Ovary (tissue), 9 donors: Measurements from ENCODE around the gene MESP1. TPM values are rescaled to one million over a fixed set of nuclear protein-coding genes. Genes with fewer than 3 reads are reported as not detected.
"Not testable (repeated sequence)": the region's sequence is repeated elsewhere in the genome, so short reads cannot be mapped to it uniquely, and the experiment has no call there.

ENCODE experiments used
- DNase-seq, 5 donors: peaks; one replicate each; pipeline ENCODE4 v3.0.0-alpha.2; 2019 to 2020
- H3K27ac ChIP-seq, 2 donors: fragments of 200-600 bp; one replicate each; pipeline versions ENCODE4 v1.5.1 to v1.8.0; 2019 to 2022
- H3K27me3 ChIP-seq: fragments of 200-600 bp; one replicate; pipeline ENCODE4 v1.8.0; 2022
- H3K36me3 ChIP-seq: fragments of 200-600 bp; sonication (generic); one replicate; pipeline ENCODE4 v1.5.1; 2019
- H3K4me1 ChIP-seq: one replicate; pipeline ENCODE4 v1.8.1; 2013; ENCODE audit warnings: mild to moderate bottlenecking, moderate library complexity; ENCODE audit not compliant: insufficient read depth
- H3K4me3 ChIP-seq: fragments of 200-600 bp; sonication (generic); one replicate; pipeline ENCODE4 v1.5.1; 2017
- H3K9me3 ChIP-seq, 2 donors: fragments of 200-600 bp in 1 of 2; sonication (generic) in 1 of 2; one replicate each; pipeline versions ENCODE4 v1.5.1 to v1.8.1; 2013 to 2019; ENCODE audit warnings: mild to moderate bottlenecking in 1 of 2, moderate library complexity in 1 of 2
- CTCF ChIP-seq, 3 donors: fragments of 450-650 bp in 2 of 3; fragments of 200-600 bp in 1 of 3; IDR thresholded peaks; one replicate each; pipeline versions ENCODE4 v1.5.1 to v1.8.0; 2016 to 2022; ENCODE audit warnings: antibody characterized with exemption in 3 of 3, mild to moderate bottlenecking in 1 of 3
- EP300 ChIP-seq: sonication (generic); formaldehyde crosslinking; IDR thresholded peaks from one replicate; pipeline ENCODE4 v1.6.1; 2017; ENCODE audit warnings: antibody characterized with exemption
- POLR2A ChIP-seq: fragments of 450-650 bp; IDR thresholded peaks from one replicate; pipeline ENCODE4 v1.6.1; 2017; ENCODE audit warnings: antibody characterized with exemption, mild to moderate bottlenecking, moderate library complexity
- WGBS, 3 donors: extraction: QIAGEN DNeasy Blood & Tissue Kit in 1 of 3; methylation state at CpG; one replicate each; pipeline versions ENCODE4 v1.1.5 to v1.1.7; 2013 to 2017; 5-methylcytosine and 5-hydroxymethylcytosine counted together
- intact Hi-C, 4 donors: fragments of 100-400 bp; cut with DNase I; formaldehyde crosslinking; loops; one replicate each; pipeline versions ENCODE4 v1.11.0 to v1.15.1; 2022 to 2023
- polyA plus RNA-seq, 2 donors: library from polyadenylated mRNA; stranded (reverse); fragments of 200-250 nt in 1 of 2; fragments of 350-450 nt in 1 of 2; fragmentation: Illumina TruSeq in 1 of 2; extraction: RNeasy Lipid Tissue Mini Kit (QIAGEN cat#74804) in 1 of 2; gene quantifications; one replicate each; pipeline ENCODE4 v1.2.3, GENCODE V29; 2013 to 2014
- total RNA-seq, 7 donors: library from RNA; depleted of rRNA in 2 of 7; stranded (reverse); fragments of >200 nt in 2 of 7; fragmentation: NEBNext Ultra II Directional in 3 of 7; extraction: Animal tissue kit (Norgen Biotek cat#: 25700) in 3 of 7; gene quantifications; one replicate each; pipeline versions ENCODE4 v1.1.0 to v1.2.4, GENCODE V29; 2016 to 2023
- donor health status: DM: no; HTN: no; CAD: no; lungs with moderate emphysema.
- donor health status: DM: no; HTN: no; CAD: no.
- donor health status: Bipolar disorder and iron deficiency.
- donor health status: DM: yes; HTN: yes; CAD: no.
- donor health status: DM: no; HTN: no; CAD: no.
- donor health status: DM: yes; HTN: yes; CAD: no.

MESP1 gene
- total and polyA plus RNA-seq, 9 donors, result 0.20 to 1.3 (median 0.95) TPM; not detected in 1

GRCh38 chr15:89790661-89791060 is 39.6 kb upstream of the MESP1 start:
- Histone ChIP-seq H3K4me1 (no peaks in the 10 kb centered on the region), H3K9me3 (no peaks in the 10 kb centered on the region), H3K4me3 (no peak overlapping the region), H3K27ac (no peak overlapping the region), H3K27me3 (no peaks in the 10 kb centered on the region), H3K36me3 (no peaks in the 10 kb centered on the region)
- 76 to 86% (median 84%) methylated on average over 16 of the region's 16 CpGs for WGBS, 3 donors
- TF ChIP-seq EP300 (no peak), POLR2A (no peak), CTCF (IDR thresholded peaks at IDR 0.05) (no peak)
- intact Hi-C loops, result no loop called here
- no peak for DNase-seq

DNA sequence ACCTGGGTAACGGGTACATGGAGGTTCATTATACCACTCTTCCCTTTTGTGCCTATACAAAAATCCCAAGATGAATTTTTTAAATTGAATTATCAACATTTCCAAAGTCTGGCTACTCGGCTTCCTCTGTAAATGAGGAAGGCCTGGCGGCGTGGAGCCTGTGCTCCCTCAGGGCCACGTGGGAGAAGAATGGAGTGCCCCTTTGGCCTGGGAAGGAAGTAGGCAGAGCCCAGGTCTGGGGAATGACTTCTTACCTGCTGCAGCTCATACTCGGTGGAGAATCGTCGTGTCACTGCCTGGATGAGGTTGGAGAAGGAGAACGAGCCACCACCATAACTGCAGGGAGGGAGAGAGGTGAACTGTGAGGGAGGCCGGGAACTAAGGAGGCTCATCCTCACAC is 39.2 kb upstream of the MESP1 start:
- 75 to 79% (median 78%) methylated on average over 10 of the region's 10 CpGs for WGBS, 3 donors

GRCh38 chr15:89788585-89788984 is 37.5 kb upstream of the MESP1 start:
- WGBS, 3 donors, result 98% methylated on average over 4 of the region's 4 CpGs
- H3K27me3 ChIP-seq, H3K9me3 ChIP-seq, H3K27ac ChIP-seq, H3K4me1 ChIP-seq, H3K36me3 ChIP-seq, H3K4me3 ChIP-seq, DNase-seq, intact Hi-C loops: not testable (repeated sequence)

More for the DNA sequence above, 39.2 kb upstream of the MESP1 start:
- TF ChIP-seq EP300 (no peak), CTCF (IDR thresholded peaks at IDR 0.05) (no peak), POLR2A (no peak)
- intact Hi-C loops, result no loop called here
- no peaks in the 10 kb centered on the region for H3K9me3 ChIP-seq
- no peak for DNase-seq
- no peaks in the 10 kb centered on the region for H3K27me3 ChIP-seq
- H3K36me3 ChIP-seq, result no peaks in the 10 kb centered on the region
- no peak overlapping the region for H3K4me3 ChIP-seq
- H3K4me1 ChIP-seq, result no peaks in the 10 kb centered on the region
- no peak overlapping the region for H3K27ac ChIP-seq

DNA sequence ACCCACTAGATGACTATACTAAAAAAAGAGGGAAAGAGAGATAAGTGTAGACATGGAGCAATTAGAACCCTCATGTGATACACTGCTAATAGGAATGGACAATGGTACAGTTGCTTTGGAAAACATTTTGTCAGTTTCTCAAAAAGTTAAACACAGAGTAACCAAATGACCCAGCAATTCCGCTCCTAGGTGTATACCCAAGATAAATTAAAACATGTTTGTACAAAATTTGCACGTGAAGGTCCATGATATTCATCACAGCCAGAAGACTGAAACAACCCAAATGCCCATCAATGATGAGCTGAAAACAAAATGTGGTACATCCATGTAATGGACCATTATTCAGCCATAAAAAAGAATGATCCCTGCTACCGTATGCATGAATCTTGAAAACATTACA is 36.9 kb upstream of the MESP1 start:
- intact Hi-C loops, result no loop called here
- H3K4me3 ChIP-seq, result no peak overlapping the region
- 91 to 93% (median 92%) methylated on average over 3 of the region's 3 CpGs for WGBS, 3 donors
- H3K36me3 ChIP-seq, result no peaks in the 10 kb centered on the region
- no peak for TF ChIP-seq POLR2A
- no peak for TF ChIP-seq CTCF (IDR thresholded peaks at IDR 0.05)
- no peak for TF ChIP-seq EP300
- no peaks in the 10 kb centered on the region for H3K4me1 ChIP-seq
- no peaks in the 10 kb centered on the region for H3K27me3 ChIP-seq
- no peak for DNase-seq
- no peaks in the 10 kb centered on the region for H3K9me3 ChIP-seq
- H3K27ac ChIP-seq, result no peak overlapping the region

GRCh38 chr15:89785774-89786140 is 34.7 kb upstream of the MESP1 start:
- Histone ChIP-seq H3K9me3 (no peaks in the 10 kb centered on the region), H3K27ac (no peak overlapping the region), H3K36me3 (no peaks in the 10 kb centered on the region), H3K4me1 (peaks cover 2% of the 10 kb centered on the region), H3K27me3 (no peaks in the 10 kb centered on the region), H3K4me3 (no peak overlapping the region)
- TF ChIP-seq CTCF (IDR thresholded peaks at IDR 0.05) (no peak), EP300 (no peak), POLR2A (no peak)
- intact Hi-C loops, result no loop called here
- DNase-seq, result no peak
